GM23248 (cell line): Measurements from ENCODE around the gene OTOP3.
A peak's percentile ranks its signal among the peaks of the same experiment; 100 is the strongest.

ENCODE experiments used
- EZH2 ChIP-seq: fragments of 200-600 bp; sonication (generic); IDR thresholded peaks from 2 replicates; pipeline ENCODE4 v1.6.1; 2018; ENCODE audit warnings: antibody characterized with exemption, mild to moderate bottlenecking; ENCODE audit not compliant: insufficient read depth, poor library complexity, severe bottlenecking
- EZH2phosphoT487 ChIP-seq: fragments of 200-600 bp; sonication (generic); IDR thresholded peaks from 2 replicates; pipeline ENCODE4 v1.6.1; 2018; ENCODE audit warnings: antibody characterized with exemption, moderate library complexity, mild to moderate bottlenecking, low read depth; ENCODE audit not compliant: insufficient read depth

DNA sequence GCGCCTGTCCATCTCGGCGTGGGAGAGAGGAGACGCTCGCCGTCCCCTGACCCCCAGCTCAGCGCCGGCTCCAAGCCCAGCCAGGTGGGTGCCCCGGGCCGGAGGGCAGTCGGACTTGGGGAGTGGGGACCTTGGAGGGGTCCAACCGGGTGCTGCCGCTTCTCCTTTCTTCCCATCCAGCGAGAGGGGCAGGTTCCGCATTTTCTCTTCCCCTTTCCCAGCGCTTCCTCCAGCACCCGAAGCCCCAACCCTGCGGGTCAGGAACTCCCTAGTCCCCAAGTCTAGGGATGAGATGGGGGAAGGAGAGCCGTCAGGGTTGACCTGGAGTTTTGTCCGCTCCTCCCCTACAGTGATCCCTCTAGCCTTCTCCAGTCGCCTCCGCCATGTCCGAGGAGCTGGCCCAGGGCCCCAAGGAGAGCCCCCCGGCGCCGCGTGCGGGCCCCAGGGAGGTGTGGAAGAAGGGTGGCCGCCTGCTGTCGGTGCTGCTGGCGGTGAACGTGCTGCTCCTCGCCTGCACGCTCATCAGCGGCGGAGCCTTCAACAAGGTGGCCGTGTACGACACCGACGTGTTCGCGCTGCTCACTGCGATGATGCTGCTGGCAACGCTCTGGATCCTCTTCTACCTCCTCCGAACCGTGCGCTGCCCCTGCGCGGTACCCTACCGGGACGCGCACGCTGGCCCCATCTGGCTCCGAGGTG is 11.3 kb upstream of the OTOP3 start, which contains the start of gene OTOP2:
- TF ChIP-seq EZH2phosphoT487 (0 out of 2 replicates have a peak, but pooled peaks have one; percentile 28), EZH2 (peak; percentile 96)
